HEK293 (cell line): ENCODE data around the gene PDE3A.

Experiments used
- CTCF ChIP-seq: fragments of 450-650 bp; formaldehyde crosslinking; IDR thresholded peaks from 2 replicates; pipeline ENCODE4 v1.5.1; 2016; ENCODE audit warnings: missing biosample characterization, missing genetic modification characterization
- TCF7L2 ChIP-seq: IDR thresholded peaks from 2 replicates; pipeline ENCODE4 v1.6.1; 2011; ENCODE audit warnings: low read depth, mild to moderate bottlenecking, inconsistent platforms, low read length, moderate library complexity, borderline replicate concordance
- YY1 ChIP-seq: fragments of 450-650 bp; formaldehyde crosslinking; IDR thresholded peaks from 2 replicates; pipeline ENCODE4 v1.5.1; 2018; ENCODE audit warnings: missing biosample characterization, missing genetic modification characterization
- ZFP41 ChIP-seq: fragments of 450-650 bp; formaldehyde crosslinking; IDR thresholded peaks from 2 replicates; pipeline ENCODE4 v1.5.1; 2016; ENCODE audit warnings: missing biosample characterization, missing genetic modification characterization, borderline replicate concordance
- ZNF174 ChIP-seq: fragments of 450-650 bp; formaldehyde crosslinking; IDR thresholded peaks from 2 replicates; pipeline ENCODE4 v1.5.0; 2017; ENCODE audit warnings: missing biosample characterization, mild to moderate bottlenecking, missing genetic modification characterization
- ZNF302 ChIP-seq: fragments of 450-650 bp; formaldehyde crosslinking; IDR thresholded peaks from 2 replicates; pipeline ENCODE4 v1.5.1; 2016; ENCODE audit warnings: missing biosample characterization, missing genetic modification characterization, low read depth
- ZNF366 ChIP-seq: fragments of 450-650 bp; formaldehyde crosslinking; conservative IDR thresholded peaks from 2 replicates; pipeline ENCODE4 v1.5.1; 2016; ENCODE audit warnings: missing biosample characterization, missing genetic modification characterization
- ZNF426 ChIP-seq: fragments of 450-650 bp; formaldehyde crosslinking; IDR thresholded peaks from 2 replicates; pipeline ENCODE4 v1.5.1; 2017; ENCODE audit warnings: missing biosample characterization, missing genetic modification characterization, mild to moderate bottlenecking, inconsistent platforms, moderate library complexity
- ZNF701 ChIP-seq: fragments of 450-650 bp; formaldehyde crosslinking; IDR thresholded peaks from 2 replicates; pipeline ENCODE4 v1.5.1; 2016; ENCODE audit warnings: missing biosample characterization, missing genetic modification characterization
- ZNF785 ChIP-seq: fragments of 450-650 bp; formaldehyde crosslinking; IDR thresholded peaks from 2 replicates; pipeline ENCODE4 v1.5.1; 2016; ENCODE audit warnings: missing biosample characterization, missing genetic modification characterization
- ZNF843 ChIP-seq: fragments of 450-650 bp; formaldehyde crosslinking; IDR thresholded peaks from 2 replicates; pipeline ENCODE4 v1.5.1; 2016; ENCODE audit warnings: missing biosample characterization, missing genetic modification characterization
- TF ChIP-seq, protein P1 (sequence below): fragments of 450-650 bp; formaldehyde crosslinking; IDR thresholded peaks from 2 replicates; pipeline ENCODE4 v1.5.1; 2016; ENCODE audit warnings: missing biosample characterization, missing genetic modification characterization, low read depth
- TF ChIP-seq, protein P2 (sequence below): fragments of 450-650 bp; formaldehyde crosslinking; IDR thresholded peaks from 2 replicates; pipeline ENCODE4 v1.5.1; 2016; ENCODE audit warnings: missing biosample characterization, missing genetic modification characterization

GRCh38 chr12:20356048-20356447 lies 12.3 kb upstream of the PDE3A start:
- TF ChIP-seq ZNF302 (tag by site-specific recombination) (no peak), ZNF701 (tag by site-specific recombination) (no peak), ZNF843 (no peak), CTCF (tag by site-specific recombination) (no peak), ZNF366 (no peak), ZNF174 (tag by site-specific recombination) (no peak), ZNF785 (no peak), ZFP41 (tag by site-specific recombination) (no peak), ZNF426 (no peak), YY1 (tag by site-specific recombination) (no peak), TCF7L2 (no peak)
- TF ChIP-seq, protein P1, sequence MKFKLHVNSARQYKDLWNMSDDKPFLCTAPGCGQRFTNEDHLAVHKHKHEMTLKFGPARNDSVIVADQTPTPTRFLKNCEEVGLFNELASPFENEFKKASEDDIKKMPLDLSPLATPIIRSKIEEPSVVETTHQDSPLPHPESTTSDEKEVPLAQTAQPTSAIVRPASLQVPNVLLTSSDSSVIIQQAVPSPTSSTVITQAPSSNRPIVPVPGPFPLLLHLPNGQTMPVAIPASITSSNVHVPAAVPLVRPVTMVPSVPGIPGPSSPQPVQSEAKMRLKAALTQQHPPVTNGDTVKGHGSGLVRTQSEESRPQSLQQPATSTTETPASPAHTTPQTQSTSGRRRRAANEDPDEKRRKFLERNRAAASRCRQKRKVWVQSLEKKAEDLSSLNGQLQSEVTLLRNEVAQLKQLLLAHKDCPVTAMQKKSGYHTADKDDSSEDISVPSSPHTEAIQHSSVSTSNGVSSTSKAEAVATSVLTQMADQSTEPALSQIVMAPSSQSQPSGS (tag by site-specific recombination), result no peak
- TF ChIP-seq, protein P2, sequence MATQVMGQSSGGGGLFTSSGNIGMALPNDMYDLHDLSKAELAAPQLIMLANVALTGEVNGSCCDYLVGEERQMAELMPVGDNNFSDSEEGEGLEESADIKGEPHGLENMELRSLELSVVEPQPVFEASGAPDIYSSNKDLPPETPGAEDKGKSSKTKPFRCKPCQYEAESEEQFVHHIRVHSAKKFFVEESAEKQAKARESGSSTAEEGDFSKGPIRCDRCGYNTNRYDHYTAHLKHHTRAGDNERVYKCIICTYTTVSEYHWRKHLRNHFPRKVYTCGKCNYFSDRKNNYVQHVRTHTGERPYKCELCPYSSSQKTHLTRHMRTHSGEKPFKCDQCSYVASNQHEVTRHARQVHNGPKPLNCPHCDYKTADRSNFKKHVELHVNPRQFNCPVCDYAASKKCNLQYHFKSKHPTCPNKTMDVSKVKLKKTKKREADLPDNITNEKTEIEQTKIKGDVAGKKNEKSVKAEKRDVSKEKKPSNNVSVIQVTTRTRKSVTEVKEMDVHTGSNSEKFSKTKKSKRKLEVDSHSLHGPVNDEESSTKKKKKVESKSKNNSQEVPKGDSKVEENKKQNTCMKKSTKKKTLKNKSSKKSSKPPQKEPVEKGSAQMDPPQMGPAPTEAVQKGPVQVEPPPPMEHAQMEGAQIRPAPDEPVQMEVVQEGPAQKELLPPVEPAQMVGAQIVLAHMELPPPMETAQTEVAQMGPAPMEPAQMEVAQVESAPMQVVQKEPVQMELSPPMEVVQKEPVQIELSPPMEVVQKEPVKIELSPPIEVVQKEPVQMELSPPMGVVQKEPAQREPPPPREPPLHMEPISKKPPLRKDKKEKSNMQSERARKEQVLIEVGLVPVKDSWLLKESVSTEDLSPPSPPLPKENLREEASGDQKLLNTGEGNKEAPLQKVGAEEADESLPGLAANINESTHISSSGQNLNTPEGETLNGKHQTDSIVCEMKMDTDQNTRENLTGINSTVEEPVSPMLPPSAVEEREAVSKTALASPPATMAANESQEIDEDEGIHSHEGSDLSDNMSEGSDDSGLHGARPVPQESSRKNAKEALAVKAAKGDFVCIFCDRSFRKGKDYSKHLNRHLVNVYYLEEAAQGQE, result no peak
